ENCODE measurements around the gene ITPA.

Gene ITPA

DNA sequence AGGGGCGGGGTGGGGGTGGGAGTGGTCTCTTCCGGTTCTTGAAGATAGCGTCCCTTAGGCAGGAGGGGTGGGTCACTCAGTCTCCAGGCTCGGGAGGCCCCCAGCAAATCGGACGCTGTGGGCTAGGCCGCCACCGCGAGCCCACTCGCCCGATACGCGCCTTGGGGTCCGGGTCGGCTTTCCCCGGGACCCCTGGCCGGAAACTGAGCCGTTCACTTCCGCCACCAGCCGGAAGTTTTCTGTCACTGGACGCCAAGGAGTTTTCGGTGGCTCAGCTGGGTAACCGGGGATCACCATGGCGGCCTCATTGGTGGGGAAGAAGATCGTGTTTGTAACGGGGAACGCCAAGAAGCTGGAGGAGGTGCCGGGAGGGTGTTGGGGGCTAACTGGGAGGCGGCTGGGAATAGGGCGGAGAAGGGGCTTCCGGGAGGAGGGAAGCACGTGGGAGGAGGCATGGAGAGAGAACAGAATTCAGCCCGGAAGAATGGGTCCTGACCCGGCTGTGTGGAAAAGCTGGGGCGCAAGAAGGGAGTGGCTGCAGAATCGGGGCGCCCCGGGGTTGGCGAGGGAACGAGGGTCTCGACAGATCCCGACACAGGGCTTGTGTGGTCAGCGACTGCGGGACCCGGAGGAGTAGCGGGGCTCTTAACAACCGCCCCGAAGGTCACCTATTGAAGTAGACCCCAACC lies at the start of gene ITPA:
ITPA (plus strand) TSS at position 242 of the 689 bp plus-strand sequence; CDS start at position 296, 54 bp downstream.
- DNase-seq = no peak

DNA sequence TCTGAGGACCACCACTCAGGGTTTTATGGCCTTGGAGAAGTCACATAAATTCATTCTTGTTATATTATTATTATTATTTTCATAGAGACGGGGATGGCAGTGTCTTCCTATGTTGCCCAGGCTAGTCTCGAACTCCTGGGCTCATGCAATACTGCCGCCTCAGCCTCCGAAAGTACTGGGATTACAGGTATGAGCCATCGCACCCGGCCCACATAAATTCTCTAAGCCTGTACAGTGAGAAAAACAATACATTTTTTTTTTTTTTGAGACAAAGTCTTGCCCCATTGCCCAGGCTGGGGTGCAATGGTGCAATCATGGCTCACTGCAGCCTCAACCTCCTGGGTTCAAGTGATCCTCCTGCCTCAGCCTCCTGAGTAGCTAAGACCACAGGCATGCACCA lies 48.9 kb upstream of the ITPA start:
- DNase-seq = no peak

DNA sequence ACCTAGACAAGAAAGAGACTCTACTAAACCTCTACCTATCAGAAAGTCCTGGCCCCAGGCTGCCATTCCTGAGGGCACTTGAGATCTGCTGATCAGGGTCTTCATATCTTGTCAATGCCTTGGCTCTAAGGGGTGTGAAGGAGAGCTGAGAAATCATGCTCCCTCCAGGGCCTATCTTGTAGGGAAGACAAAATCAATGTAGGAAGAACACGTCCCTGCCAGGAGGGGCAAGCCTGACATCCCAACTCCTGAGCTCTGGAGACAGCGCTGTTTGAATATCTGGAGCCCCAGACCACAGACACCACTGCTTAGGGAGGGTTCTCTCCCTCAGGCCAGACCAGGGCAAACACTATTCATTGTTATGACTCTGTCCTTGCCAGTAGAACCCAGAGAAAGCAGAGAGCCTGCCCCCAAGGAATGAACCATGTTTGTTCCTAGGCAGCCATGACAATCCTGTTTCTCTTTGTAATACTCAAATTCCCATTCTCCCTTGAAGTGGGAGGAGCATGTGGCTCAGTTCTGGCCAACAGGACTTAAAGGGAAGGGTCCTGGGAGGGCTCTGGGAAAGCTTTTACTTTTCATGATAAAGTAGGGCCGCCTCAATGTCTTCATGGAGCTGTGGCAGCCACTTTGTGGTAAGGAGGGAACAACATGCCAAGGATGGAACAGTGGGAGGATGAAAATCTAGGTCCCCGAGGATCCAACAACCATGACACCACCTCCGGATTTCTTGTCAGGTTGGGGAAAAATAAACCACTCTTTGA lies 47.8 kb upstream of the ITPA start:
- no peak for DNase-seq

DNA sequence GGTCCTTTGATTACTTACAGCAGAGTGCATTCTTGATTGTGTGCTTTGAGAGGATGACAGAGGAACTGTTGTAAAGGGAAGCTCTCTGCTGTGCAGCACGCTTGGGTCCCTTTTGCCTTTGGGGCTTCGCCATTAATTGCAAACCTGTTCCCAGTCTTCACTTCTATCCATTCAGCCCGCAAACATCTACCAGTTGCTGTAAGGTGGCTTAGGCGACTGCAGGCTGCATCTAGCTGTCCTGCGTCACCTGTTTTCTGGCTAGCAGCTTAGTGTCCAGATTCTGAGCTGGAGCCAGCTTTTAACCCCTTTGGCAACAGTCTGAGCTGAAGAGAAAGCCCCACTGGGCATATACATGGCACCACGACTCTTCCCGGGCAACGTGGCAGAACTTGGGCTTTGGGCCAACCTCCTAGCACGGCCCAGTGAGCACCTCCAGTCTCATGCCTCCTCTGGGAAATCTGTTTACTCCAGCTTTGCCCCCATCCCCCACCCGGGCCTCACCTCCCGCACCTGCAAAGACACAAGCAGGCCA lies 47.2 kb upstream of the ITPA start:
- no peak for DNase-seq

DNA sequence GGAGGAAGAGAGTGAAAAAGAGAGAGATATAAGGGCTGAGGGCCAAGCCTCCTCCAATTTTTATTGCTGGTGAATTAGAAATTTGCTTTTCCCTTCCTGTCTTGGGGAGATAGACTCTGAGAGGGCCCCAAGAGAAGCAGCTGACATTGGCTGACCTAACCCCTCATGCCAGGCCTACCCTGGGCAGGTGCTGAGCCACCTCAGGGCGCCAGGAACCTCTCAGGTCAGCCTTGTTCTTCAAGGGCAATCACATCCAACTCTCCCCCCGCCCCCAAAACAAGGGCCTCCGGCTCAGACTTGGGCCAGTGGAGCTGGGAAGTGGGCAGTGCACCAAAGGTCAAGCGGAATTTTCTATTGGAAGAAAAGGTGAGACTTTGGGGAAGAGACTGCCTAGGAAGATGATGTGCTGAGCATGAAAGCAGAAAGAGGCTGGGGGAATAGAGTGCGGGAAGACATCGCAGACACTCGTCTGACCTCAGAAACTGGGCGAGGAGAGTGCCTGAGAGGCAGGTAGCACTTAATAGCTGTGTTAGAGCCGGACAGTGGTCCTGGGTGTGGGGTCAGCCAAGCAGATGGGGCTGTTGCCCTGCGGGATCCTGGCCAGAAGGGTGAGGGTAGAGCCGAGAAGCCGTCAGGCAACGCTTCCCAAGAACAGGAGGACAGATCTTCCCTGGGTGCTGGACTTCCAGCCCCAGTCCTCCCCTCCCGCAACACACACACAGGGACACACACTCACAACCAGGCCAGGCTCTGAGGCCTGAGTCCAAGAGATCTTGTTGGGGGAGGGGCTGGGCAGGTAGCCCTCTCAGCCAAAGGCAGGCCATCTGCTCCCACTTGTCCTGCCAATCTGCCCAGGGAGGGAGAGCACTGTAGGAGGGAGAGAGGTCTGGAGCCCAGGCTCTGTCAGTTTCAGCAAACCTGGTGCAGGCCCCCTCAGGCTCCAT lies 45.9 kb upstream of the ITPA start:
- no peak for DNase-seq

DNA sequence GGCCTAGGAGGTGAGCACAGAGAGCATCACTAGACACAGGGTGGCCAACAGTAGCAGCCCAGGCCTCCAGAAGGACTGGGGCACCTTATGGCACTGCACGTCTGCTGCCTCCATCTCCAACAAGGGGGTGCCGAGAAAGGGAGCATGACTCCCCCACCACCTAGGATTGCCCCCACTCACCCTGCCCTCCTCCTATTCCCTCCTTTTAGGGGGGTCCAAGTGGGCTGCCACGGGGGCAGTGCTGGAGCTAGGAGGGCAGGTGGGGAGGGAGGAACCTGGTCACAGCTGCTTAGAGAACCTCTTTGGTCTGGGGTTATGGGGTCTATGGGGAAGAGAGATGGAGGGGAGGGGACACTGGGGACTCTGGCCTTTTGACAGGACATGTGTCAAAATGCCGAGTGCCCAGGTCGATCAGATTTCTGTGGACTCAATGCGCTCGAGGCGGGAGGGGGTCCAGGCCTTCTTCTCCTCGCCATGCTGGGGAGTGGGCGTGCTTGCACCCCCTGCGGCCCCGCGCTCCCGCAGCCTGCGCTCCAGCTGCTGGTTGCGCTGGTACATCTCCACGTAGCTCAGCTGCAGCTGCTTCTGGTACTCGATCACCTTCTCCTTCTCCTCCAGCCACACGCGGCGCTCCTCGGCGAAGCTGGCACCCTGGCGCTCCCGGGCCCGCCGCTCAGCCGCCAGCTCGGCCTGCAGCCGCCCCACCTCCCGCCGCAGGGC lies 45.1 kb upstream of the ITPA start:
- no peak for DNase-seq

DNA sequence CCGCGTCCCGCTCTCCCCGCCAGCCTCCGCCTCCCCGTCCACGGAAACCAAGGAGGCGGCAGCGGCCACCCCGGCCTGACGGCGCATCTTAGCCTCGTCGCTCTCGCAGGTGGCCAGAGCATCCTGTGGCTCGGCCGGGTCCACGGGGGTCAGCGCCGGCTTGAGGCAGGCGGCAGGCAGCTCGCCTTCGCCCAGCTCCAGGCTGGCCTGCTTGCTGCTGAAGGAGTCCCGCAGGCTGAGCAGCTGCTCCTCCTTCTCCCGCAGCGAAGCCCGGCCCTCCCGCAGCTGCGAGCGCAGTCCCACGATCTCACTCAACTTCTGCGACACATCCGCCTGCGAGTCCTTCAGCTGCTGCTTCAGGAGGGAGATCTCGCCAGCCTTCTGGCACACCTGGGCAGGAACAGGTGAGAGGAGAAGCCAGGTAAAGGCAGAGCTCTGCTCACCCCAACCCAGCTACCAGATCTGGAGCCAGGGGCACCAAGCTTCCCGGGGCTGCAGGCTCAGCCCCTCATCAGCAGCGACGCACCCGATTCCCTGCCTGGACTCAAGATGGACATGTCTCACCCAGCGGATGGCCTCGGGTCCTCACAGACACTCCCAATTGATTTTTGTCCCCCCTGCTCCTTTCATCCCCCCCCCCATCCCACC lies 44.4 kb upstream of the ITPA start:
- no peak for DNase-seq

DNA sequence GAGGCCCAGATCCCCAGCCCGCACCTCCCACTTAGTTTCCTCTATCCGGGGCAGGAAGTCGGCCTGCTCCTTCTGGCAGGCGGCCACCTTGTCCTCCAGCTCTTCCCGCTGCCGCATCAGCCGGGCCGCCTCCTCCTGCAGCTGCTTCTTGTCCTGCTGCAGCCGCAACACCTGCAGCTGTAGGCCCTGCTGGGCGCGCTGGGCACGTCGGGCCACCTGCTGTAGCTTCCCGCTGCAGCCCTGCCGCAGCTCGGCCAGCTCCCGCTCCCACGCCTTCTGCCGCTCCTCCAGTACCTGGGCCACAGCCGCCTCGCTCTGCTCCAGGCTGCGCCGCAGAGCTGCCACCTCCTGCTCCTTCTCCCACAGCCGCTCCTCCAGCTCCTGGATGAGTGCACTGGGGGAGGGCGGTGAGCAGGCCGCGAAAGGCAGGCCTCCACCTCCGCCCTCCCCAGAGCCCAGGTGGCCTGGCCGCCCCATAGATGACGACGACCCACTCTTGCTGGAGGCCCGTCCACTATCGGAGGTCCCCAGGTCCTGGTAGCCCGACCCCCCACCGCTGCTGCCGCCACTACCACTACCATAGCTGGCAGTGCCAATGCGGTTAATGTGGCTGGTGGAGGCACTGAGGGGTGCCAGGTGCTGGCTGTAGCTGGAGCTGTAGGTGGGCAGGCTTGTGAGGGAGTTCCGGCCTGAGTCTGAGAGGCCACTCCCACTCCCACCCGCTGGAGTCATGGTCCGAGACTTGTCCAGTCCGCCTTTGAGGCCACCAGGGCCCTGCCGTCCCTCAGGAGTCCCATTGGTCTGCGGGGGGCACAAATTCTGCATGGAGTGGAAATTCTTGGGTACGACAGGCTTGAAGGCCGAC lies 43.6 kb upstream of the ITPA start:
- DNase-seq = no peak

DNA sequence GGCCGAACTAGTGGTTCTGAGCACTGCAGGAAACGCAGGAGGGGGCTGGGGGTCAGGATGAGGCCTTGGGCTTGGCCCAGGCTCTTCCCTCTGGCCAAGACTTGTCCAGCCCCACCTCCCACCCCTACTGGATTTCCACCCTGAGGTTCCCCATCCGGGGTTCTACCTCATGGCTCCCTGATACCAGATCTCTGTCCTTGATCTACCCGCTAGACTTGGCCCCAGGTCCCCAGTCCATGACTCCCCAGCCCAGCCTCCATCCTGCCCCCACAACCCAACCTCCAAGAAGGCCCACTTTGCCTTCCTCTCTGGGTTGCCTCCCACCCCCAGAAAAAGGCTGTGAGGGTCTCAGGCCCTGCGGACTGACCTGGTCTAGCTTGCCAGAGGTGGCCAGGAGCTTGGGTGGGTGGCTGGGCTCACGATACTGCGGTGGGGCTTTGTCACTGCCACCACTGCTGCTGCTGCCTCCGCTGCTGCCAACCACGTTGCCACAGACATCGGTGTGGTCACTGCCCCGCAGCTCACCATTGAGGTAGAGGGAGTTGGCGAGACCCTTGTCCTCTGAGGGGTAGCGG lies 42.9 kb upstream of the ITPA start:
- DNase-seq = no peak

DNA sequence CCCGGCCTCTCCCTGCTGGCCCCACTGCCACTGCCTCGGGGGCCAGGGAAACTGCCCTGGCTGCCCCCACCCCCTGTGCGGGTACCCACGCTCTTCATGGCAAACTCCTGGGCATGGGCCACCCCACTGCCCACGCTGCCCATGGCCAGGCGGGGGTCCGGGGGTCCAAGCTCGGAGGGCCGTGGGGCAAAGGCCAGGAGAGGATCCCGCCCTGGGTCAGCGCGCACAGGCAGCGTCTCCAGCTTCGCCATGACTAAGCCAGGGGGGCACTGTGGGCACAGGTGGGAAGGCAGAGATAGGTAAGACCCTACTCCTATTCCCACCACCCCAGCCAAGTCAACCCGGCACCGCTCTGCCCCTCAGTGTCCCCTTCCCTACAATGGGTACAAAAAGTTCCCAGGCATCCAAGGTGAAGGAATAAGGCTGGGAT lies 42.4 kb upstream of the ITPA start:
- DNase-seq = no peak

DNA sequence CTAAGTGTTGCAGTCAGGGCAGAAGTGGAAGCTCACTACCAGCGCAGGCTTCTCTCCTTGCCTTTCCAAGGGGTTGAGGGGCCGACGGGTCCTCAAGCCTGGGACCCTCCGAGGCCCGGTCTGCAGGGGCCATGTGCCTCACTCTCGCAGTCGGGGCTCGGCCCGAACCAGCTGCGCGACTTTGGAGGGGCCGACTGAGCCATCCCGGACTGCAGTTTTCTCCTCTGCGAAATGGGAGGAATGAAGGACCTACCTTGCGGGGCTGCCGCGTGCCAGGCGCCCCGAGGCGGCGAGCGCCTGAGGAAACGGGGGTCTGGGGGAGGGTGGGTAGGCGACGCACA lies 41.6 kb upstream of the ITPA start:
- DNase-seq = no peak

DNA sequence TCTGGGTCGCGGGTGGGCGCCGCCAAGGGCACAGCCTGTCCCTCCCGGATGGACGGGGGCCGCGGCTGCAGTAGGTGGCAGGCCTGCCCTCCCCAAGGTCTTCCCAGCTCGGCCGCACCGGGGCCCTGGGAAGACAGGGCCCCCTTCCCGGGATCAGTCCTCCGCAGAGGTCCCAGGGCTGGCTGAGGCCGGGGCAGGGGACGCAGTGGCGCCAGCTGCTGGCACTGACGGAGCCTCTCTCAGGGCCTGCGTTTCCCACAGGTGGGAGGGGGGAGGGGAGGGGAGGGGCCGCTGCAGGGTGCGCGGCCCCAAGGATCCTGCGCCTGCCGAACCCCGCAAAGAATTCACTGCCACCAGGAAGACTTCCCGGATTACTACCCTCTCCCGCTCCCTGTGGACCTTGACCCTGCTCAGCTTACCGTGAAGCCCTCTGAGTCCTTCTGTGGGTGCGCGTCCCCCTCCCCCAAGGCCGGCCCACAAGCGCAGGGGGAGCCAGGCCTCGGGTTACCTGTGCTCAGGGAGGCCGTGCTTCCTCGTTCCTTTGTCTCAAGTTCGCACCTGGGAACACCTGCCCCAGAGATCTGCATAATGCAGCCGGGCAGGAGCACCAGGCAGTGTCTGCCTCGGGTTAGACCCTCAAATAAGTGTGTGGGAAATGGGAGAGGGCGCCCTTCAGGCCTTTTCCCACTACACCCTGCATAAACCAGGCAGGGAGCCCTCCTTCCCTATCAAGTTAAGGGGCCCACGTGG lies 41.0 kb upstream of the ITPA start:
- no peak for DNase-seq

DNA sequence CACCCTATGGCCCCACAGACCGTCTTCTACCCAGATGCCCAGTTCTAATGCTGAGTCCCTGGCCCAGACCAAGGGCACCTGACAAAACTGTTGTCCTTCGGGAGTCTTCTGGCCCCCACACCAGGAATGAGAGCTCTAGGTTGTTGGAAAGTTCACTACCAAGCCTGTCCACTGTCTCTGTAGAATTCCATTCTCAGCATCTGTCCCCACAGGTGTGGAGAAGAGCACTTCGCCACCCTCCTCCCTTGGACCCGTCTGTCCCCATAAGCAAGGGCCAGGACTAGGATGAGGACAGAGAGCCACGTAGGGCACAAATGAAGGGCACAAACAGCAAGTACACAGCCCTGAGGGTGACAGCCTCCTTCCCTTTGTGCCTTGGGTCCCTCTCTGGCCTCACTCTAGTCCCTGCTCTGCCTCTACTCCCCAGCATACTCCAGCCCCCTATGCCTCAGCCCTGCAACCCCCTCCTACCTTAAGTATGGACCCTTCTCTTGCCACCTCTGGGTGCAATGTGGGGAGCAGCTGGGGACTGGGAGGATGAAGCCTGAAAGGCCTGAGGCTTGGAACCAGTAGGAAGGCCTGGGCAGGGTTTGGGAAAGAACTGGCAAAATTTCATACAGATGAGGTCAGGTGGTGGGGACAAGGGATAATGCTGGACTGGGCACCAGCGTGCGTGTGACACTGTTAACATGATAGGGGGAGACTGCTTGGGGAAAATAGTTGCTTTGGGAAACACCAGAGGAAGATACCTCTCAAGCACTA lies 40.3 kb upstream of the ITPA start:
- DNase-seq = no peak

DNA sequence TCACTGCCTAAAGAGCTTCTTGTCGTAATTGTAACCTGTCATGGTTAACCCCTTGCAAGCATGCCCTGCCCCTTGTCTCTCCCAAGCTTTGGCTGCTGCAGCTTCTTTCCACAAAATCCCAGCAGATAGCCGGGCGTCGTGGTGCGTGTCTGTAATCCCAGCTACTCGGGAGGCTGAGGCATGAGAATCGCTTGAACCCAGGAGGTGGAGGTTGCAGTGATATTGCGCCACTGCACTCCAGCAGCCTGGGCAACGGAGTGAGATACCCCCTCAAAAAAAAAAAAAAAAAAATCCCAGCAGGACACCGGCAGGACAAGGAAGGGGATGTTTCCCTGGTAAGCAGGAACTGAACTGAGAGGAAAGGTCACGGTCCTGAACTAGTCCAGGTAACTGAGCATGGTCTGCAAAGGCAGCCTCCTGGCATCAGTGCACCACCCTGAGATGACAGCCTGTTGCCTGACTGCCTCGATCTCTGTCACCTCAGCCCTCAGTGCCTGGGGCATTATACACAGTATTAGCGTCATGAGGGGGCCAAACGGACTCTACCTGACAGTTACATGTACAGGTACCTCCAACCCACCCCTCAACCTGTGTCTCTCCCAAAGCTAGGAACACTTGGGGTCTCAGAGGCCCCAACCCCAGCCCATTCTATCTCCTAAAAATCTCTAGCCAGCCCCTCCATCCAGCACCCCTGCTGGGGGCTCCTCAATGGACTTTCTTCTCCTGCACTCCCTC lies 37.7 kb upstream of the ITPA start:
- DNase-seq = no peak

DNA sequence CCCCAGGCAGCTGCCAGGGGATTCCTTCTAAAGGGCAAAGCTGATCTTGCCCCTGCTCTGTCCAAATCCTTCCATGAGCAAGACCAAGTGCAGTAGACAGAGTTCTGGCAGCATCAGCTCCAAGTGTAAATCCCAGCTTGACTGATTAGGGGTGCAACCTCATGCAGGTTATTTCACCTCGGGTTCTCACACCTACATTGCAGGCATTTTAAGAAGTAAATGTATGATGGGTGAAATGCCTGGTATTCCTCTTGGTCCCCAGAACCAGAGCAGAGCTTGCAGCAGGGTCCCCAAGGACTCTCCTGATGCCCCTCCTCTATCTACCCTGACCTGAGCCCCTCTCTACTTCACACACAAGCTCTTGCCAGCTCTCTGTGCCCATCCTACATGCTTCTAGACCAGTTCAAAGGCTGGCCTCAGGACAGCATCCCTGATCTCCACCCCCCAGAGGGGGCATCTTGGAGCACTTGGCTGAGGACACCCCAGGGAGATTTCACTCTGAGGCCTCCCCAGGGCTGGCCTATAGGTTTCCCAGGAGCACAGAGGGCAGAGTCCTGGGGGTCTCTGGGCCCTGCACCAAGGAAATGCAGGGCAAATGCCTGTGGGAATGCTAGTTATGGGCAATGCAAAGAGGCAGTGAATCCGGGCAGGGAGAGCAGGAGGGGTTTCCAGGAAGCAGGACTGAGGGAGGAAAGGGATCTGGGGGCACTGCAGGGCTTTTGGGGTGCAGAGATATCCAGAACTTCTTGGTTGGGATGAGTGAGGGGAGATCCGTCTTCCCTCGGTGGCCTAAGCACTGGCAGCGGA lies 37.0 kb upstream of the ITPA start:
- no peak for DNase-seq

DNA sequence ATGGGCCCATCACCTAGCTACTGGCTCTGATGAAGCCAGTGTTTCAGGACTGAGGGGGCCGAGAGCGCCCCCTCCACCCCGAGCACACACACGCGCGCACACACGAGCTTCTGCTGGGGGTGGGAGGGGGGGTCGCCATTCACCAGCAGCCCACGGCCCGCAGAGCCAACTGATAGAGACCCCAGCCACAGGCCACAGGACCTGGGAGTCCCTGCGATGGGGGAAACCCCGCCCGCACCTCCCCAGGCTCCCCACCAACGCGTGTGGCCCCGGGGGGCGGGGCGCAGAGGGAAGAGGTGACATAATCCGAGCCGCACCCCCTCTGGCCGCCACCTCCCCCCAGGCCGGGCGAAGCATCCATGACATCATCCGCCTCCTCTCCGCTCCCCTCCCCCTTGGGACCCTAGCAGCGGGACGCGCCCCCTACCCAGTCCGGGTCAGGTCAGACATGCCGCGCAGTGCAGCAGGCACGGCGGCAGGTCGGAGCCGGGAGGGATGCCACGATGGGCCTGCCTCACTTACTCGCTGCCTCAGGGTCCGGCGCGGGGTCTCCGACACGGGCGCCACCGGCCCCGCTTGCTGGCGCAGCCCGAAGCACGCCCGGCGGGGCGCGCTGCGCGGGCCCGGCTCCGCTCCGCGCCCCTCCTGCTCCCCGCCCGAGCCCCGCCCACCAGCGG lies 36.2 kb upstream of the ITPA start, which contains the start of gene LZTS3:
LZTS3 (minus strand) TSS at position 617 of the 677 bp plus-strand sequence. CDS start 6,386 bp downstream, outside the sequence.
- peak; percentile 54 for DNase-seq
